ENCODE results near the gene MLC1.

MLC1 gene

DNA sequence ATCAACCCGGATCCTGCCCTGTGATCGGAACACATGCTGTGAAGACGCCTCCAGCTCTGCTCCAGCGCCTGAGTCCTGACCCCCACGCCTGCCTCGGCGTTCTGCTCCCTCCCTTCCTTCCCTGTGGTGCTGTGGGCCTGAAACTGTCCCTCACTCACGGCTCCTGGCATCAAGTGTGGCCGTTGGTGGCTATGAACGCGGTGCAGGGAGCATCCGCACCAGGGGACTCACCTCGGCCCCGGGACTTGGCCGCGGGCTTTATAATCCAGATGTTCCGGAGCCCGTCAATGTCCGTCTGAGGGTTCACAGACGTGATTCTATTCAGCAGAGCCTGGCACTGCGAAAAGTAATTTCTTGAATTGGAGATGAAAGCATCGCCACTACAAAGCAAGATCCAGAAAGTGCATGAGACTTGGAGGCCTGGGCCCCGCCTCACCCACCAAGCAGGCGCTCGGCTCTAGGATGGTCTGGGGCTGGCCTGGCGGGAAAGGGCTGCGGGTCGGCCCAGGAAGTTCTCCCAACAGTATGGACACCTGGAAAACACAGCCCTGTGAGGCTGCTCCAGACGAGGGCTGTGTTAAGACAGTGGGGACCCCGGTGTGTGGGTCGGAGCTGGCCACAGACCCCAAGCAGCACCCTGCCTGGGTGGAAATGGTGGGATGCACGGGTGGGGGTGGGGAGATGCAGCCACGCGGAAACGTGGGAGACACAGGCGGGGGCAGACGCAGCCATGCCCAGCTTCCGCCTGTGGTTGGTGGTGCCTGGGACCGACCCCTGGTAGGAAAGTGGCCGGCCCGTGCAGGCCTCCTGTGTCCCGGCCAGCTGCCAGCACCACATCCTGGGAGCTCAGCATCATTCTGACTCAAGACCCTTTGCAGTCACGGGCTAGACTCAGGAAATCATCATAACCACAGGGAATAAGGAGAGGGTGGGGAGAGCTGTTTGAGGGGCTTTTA, 50.8 kb downstream of the MLC1 start:
- no peak for DNase-seq

DNA sequence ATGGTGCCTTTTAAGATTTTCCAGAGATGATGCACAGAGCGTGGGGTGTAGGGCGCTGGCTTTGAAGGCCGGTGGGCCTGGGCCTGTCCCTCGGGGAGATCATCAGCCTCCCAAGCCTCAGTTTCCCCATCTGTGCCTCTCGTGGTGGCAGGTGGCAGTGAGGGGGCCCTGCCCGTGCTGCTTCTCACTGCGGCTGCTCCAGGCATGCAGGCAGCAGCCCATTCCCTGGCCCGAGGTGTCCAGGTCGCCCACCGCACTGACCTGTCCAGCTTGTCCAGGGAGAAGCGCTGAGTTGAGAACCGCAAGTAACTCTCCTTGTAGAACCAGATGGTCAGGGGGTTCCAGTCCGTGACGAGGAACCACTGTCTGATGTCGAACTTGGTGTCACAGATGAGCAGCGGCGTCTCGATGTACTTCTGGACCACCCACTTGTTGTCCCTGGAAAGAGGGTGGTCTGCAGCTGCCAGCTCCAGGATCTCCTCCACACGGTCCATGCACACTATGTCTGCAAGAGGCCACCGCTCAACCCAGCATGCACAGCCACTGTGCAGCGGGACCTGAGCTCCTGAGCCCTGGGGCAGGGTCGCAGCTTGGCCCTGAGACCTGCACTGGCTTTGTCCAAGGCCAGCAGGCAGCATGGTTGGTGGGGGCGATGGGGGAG, 52.2 kb downstream of the MLC1 start:
- DNase-seq, result no peak

DNA sequence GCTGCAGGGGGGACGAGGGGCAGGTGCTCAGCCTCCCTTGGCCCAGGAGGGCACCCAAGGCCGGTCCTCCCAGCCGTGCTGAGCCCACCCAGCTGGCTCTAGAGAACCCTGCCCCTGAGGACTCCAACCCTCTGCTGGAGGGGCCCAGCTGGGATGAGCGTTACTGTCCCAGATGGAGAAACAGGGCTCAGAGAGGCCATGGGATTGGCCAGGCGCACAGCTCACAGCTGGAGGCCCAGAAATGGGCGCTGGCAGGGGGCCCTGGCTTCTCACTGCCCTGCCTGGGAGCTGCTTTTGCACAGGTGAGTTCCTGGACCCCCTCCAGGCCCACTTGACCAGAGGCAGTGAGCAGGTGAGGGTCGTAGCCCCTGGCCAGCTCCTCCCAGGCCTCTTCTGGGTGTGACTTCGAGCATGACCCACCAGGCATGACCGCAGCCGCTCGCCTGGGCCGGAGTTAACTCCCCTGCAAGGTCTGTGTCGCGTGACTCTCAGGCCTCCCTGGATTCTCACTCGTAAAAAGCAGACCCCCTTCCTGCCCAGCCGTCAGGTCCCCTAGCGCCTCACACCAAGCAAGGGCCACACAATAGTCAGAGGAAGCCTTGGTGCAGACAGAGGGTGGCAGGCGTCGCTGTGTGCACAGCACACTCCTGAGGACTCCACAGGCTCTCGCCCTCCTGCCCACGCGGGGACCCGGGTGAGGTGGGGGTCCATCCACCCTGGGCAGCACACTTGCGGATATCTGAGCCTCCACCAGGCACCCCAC, 52.9 kb downstream of the MLC1 start:
- no peak for DNase-seq

DNA sequence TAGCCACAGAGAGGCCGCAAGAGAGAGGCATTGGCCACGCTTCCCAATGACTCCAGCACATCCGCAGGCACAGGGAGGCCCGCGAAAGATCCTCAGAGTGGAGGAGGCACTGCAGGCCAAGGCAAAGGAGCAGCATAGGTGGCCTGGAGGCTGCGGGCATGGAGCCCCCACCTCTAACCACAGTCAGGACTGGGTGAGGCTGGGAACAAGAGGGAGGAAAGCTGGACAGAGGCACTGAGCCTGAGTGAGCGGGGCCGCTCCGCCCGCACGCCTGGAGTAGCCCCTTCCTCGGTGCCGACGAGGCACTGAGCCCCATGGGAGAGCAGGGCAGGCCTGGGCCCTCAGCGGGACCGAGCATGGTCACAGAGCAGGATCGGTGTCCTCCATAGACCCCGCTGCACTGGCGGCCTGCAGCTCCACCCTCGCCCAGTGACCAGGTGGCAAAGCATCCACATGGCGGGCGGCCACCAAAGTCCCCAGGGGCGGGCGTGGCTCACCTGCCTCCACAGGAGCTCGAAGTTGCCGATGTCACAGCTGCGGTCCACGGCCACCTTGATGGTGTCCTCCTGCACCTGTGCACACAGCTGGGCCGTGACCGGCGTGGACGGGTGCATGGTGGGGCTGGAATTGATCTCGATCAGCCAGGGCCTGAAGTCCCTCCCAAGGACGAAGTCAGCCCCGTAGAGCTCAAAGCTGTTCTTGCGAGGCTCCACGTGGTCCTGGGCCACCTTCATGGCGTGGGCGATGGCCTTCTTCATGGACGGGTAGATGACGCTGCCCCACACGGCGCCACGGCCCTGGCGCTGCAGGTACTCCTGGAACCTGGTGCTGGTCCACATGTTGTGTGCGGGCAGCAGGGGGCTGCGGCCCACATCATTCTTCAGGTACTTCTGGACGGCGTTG, 53.8 kb downstream of the MLC1 start:
- DNase-seq, result no peak

DNA sequence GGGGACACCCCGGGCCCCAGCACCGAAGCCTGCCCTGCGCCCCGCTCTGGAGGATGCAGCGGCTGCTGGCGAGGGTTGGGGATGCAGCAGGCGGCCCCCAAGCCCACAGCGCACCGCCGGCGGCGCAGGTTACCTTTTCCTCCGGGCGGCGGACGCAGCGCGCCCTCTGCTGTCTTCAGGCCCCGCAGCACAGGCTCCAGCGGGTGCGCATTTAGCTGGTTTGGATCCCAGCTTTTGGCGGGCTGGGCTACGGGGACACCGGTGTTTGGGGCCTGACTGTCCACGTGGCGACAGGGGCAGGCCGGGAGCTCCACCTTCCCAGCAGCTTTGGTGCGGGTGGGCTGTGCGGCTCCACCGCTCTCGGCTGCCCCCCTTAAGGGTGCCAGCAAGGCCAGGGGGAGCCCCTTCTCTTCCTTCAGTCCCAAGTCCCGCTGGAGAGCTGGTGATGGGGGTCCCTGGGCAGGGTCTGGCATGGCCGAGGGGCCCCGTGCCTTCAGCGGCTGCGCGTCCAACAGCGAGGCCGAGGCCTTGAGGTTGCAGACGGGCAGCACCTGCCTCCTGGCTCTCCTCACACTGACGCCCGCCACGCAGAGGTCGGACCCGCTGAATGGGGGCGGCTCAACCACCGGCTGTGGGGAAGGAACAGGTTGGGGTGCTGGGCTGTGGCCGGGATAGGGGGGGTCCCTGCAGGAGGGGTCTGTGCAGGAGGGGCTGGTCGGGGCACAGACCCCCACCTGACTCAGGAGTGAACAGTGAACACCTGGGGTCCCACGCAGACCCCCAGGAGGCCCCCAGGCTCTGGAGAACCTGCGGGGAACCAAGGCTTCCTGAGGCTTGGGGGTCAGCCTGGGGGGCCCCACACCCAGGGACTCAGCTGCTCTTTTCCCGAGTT, 54.7 kb downstream of the MLC1 start:
- DNase-seq, result peak; percentile 91

DNA sequence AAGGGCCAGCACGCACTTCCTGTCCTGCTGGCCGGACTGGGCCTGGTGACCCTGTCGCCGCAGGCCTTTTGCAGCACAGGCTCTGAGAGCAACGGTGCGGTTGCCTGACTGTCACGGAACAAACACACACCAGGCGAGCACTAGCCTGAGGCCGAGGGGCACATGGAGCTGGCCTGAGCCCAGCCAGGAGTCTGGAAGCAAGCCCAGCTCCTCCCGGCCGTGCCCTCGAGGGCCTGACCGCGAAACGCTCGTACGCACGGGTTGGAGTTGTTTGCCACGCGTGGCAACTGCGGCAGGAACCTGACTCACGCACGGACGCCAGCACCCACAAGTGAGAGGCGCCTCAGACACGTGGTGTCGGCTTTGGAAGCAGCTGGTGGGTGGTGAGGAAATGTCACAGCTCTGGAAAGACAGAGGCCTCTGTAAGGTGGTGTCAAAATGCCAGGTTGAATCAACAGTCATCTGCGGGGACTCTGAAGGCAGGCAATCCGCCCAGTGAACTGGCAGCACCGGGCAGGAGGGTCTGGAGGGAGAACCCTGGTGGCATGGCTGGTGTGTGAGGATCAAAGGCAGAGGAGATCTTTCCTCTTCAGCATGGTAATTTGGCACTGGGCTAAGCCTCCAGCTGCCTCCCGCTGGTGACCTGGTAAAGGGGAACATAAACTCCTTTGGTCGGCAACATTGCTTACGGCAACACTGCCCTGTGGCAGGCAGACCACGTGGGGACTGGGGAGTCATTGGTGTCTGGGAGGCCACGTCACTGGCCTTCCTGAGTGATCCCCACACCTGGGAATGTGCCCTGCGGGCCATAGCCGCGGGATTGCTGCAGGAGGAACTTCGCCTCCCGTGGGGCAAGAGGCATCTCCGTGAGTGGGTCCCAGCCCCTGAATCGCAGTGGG, 57.3 kb downstream of the MLC1 start:
- peak; percentile 66 for DNase-seq

DNA sequence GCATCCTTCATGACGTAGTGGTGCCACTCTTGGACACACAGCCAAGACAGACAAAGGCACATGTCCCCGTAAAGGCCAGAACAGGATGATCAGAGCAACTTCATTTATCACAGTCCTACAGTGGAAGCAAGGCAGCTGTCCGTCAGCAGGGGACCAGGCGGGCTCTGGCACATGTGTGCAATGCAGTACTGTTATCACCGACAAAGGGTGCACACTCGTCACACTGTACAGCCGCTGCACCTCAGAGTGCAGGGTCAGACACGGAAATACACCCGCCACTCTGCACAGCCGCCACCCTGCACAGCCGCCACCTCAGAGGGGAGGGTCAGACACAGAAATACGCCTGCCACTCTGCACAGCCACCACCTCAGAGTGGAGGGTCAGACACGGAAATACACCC, 59.2 kb downstream of the MLC1 start:
- DNase-seq, result no peak

DNA sequence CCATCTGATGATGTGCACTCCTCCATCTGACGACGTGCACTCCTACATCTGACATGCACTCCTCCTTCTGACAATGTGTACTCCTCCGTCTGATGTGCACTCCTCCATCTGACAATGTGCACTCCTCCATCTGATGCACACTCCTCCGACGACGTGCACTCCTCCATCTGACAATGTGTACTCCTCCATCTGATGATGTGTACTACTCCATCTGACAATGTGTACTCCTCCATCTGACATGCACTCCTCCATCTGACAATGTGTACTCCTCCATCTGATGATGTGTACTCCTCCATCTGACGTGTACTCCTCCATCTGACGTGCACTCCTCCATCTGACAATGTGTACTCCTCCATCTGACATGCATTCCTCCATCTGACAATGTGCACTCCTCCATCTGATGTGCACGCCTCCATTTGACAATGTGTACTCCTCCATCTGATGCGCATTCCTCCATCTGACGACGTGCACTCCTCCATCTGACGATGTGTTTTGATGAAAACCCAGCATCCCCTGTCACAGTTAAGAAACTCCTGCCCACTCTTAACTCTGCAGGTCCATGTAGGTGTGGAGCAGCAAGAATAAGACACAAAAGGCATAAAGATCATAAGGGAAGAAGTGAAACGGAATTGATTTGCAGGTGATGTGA, 62.9 kb downstream of the MLC1 start:
- no peak for DNase-seq

DNA sequence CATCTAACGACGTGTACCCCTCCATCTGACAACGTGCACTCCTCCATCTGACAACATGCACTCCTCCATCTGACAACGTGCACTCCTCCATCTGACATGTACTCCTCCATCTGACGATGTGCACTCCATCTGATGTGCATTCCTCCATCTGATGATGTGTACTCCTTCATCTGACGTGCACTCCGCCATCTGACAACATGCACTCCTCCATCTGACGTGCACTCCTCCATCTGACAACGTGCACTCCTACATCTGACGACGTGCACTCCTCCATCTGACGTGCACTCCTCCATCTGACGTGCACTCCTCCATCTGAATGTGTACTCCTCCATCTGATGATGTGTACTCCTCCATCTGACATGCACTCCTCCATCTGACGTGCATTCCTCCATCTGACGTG, 64.6 kb downstream of the MLC1 start:
- no peak for DNase-seq

DNA sequence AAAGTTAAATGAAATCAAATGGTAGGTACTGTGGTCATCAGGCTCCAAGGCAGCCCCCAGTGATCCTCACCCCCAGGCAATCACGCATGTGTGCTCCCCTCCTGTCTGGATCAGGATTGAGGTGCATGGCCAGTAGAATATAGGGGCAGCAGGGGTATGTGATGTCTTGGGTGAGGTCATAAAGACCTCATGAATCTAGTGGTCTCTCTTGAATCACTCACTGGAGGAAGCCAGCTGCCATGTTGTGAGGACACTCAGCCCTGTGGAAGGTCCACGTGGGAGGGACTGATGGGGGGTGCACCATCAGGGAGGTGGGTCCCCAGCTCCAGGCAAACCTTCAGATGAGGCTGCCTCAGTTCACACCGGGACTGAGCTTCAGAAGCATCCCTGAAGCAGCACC, 65.9 kb downstream of the MLC1 start:
- DNase-seq, result no peak

DNA sequence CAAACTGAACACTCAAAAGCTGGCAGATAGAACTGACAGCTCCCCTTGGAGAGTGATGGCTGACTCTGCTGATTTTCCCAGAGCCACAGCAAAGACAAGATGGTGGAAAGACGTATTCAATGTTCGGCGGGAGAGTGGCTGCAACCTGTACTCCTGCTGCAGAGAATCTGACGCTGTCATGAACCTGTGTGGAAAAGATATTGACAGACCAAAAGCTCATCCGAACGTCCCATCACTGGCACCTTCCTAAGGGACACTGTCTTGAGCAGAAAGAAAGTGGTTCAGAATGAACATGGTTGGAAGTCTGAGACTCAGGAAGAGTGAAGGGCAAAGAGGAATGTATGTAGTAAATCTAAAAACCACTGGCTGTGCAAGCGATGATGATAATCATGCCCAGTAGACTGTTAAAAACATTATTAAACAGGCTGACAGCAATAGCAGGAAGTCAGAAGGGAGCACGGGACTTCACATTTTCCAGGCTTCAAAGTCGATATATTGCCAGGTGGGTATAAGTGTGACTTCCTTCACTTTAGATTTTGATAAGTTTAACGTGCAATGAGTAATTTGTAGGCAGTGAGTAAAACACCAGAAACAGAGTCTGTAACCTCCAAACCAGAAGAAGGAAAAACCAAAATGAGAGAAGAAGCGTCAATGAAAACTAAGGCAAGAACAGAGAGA, 66.5 kb downstream of the MLC1 start:
- DNase-seq, result peak; percentile 50

DNA sequence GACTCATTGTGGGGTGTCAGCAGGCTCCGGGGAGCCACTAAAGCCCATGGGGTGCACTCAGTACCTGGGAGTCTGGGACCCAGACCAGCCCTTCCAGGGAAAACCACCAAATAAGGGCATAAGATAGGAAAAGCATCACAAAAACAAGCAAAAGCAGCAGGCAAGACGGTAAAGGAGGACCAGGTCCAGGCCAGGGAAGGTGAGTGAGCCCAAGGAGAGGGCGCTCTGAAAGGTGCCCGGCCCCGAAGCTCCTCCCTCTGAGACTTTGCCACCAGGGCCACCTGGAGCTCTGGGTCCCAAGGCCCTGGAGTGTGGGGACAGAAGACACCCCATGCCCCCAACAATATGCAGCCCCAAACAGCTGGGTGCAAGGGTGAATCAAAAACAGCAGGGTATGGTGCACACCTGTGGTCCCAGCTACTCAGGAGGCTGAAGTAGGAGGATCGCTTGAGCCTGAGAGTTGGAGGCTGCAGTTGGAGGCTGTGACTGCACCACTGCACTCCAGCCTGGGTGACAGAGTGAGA, 67.5 kb downstream of the MLC1 start:
- no peak for DNase-seq

DNA sequence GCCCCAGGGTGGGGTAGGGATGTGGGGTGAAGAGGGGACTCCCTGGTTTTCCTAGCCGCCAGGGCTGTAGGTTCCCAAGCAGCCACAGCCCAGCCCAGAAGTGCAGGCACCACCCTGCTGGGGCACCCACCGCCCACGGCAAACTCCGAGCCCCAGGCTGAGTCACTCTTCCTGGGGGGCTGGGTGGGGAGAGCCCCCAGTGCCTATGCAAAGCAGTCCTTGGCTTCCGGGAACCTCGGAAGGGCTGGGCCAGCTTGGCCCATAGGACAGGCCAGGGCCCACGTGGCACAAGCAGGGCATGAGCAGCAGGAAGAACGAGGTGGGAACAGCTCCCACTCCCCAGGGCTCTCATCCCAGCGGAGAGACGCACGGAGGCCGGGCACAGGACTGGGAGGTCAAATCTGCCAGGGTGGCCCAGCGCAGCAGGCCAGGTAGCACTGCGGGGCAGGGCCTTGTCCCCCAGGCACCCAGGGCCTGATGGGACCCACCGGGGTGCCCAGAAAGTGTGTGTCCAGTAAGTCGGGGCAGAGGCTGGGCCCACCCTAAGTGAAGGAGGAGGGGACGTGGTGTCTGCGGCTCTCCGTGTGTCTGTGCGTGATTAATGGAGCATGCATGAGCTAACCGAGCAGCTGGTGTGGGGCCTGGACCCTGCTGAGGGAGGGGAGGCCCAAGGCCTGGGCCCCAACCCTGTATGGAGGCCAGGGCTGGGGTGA, 68.1 kb downstream of the MLC1 start:
- DNase-seq, result peak; percentile 65

DNA sequence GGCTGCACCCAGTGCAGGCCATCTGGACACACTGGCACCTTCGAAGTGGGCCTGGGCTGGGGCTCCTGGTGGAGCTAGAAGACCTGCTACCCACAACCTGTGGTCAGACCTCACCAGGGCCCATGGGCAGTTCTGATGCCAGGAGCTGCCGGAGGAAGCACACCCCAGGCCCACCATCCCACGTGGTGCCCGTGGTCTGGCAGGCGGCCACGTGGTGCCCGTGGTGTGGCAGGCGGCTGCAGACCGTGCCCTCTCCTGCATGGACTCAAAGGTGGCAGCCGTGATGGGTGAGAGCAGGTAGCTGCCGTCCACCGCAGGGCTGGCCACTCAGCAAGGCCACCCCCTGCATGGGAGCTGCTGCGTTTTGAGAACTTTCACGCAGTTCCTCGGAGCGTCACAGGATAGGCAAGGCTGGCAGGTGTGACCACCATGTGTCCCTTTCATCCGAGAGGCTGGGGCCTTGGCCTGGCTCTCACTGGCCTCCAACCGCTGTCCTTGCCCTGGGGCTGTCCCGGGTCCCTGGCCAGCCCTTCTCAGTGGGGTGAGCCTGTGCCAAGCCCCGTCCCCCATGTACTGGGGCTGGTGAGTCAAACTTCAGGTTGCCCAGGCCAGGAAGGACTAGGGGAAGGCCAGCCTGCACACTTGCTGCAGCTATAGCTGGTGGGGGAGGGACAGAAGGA, 68.8 kb downstream of the MLC1 start:
- no peak for DNase-seq

DNA sequence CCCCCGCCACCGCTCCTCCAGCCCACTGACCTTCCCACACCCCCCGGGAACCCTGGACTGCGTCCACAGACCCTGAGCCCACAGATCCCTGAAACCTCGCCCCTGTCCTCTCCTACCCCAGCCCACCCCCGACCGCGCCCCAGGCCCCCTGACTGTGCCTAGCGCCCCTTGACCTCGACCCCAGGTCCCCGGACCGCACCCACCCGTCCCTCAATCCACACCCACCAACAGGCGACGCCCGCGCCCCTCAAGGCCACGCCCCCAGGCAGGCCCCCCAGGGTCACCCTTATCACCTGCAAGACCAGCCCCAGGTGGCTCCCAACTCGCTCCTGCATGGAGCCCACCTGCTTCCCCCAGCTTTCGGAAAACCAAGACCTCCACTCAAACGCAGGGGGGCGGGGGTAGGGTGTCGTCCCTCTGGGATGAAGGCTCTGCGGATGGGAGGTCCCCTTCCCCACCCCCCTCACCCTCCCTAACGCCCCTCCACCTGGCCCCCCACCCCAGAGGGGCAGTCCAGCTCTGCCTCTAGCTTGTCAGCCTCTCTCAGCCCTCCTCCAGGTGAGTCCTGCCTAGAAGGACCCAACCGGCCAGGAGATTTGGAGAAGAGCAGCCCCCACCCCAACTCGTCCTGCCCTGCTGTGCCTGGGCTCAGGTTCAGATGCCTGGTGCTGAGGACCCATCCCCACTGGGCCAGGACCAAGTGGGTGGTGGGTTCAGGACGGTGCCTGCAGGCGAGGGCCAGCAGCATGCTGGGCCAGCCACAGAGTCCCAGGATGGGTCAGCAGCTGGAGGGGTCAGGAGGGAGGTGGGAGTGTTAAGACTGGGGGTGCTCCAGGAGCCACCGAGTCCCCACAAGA, 69.5 kb downstream of the MLC1 start:
- DNase-seq, result no peak

DNA sequence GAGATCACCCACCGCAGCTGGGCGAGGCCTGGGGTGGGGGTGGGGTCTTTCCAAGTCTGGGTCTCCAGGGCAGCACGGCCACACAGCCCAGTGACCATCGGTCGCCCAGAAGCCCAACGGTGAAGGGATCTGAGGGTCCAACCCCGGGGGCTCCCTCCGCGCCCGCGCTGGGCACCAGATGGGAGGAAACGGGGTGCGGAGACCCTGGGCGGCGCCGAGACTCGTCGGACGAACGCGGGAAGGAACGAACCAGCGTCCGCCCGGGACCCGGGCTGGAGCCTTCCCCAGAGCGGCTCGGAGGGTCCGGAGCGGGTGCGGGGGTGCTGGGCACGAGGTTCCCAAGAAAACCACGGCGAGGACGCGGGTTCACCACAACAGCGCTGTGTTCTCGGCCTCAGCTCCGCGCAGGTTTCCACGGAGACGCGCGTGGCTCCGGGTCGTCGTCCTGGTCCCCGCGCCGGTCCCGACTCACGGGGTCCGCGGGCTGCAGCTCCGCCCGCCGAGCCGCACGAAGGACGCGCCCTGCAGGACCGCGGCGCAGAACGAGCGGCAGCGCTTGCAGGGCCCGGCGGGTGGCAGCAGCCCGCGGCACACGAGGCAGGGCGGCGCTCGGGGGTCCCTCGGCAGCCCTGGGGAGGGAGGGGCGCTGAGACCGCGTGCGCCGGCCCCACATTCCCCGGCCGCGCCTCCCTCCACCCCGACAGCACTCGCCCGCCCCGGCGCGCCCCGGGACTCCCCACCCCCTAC, 70.4 kb downstream of the MLC1 start:
- DNase-seq, result peak; percentile 27

All from CD4-positive, alpha-beta T cell treated with Interleukin-17A for 4 hours (primary cell).